Chondrocyte (in vitro differentiated cells): ENCODE measurements around the gene PRSS57. TPM values are rescaled to one million over a fixed set of nuclear protein-coding genes. Genes with fewer than 3 reads are reported as not detected.

Experiments
- DNase-seq: peaks from one replicate; pipeline ENCODE4 v3.0.0; 2021; ENCODE audit warnings: mixed read lengths, low spot score
- H3K27ac Mint-ChIP-seq: one replicate; pipeline ENCODE4 v1.8.0; 2021; ENCODE audit warnings: mild to moderate bottlenecking, moderate library complexity, mixed read lengths; ENCODE audit not compliant: unreplicated experiment
- H3K27me3 Mint-ChIP-seq: 2 replicates; pipeline ENCODE4 v1.8.0; 2021; ENCODE audit warnings: low read depth, mixed read lengths
- H3K36me3 Mint-ChIP-seq: 2 replicates; pipeline ENCODE4 v1.8.0; 2021; ENCODE audit warnings: low read depth, mixed read lengths
- H3K4me1 Mint-ChIP-seq: 2 replicates; pipeline ENCODE4 v1.8.0; 2021; ENCODE audit warnings: low read depth, mild to moderate bottlenecking, mixed read lengths
- H3K4me3 Mint-ChIP-seq: one replicate; pipeline ENCODE4 v1.8.0; 2021; ENCODE audit warnings: mild to moderate bottlenecking, moderate library complexity, mixed read lengths; ENCODE audit not compliant: unreplicated experiment
- H3K9me3 Mint-ChIP-seq: 2 replicates; pipeline ENCODE4 v1.8.0; 2021; ENCODE audit warnings: low read depth, mixed read lengths
- CTCF ChIP-seq: fragments of 200-600 bp; sonication (generic); IDR thresholded peaks from 2 replicates; pipeline ENCODE4 v1.5.0; 2021; ENCODE audit warnings: antibody characterized with exemption, mild to moderate bottlenecking, moderate library complexity
- total RNA-seq: library from RNA; stranded (reverse); gene quantifications from 3 replicates; pipeline ENCODE4 v1.2.1, GENCODE V29; 2021

Gene PRSS57
- total RNA-seq, 1 donor from 2014 or later, result not detected

DNA sequence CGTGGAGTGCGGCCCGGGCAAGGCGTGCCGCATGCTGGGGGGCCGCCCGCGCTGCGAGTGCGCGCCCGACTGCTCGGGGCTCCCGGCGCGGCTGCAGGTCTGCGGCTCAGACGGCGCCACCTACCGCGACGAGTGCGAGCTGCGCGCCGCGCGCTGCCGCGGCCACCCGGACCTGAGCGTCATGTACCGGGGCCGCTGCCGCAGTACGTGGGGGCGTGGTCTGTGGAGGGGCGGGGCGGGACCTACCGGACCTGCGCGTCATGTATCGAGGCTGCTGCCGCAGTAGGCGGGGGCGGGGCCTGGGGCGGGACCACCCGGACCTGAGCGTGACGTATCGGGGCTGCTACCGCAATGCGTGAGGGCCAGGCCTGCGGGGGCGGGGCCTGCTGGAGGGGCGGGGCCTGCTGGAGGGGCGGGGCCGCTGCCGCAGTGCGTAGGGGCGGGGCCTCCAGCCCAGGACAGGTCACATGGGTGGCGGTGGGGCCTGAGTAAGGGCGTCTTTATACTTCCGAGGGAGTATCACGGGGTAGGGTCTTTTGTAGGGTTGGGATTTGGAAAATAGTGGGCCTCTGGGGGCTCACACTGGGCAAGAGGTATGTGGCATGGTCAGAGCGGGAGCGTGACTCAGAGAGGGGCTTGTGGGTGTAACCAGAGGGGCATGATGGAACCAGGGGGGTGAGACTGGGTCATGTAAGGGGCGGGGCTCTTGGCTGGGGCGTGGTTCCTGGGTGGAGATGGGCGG lies 14.8 kb downstream of the PRSS57 start:
- Mint-ChIP-seq H3K4me3 (peak overlapping the region; percentile 87), H3K4me1 (peaks cover 29% of the 10 kb centered on the region), H3K27ac (peak overlapping the region; percentile 100), H3K36me3 (peaks cover 6% of the 10 kb centered on the region), H3K9me3 (no peaks in the 10 kb centered on the region), H3K27me3 (no peaks in the 10 kb centered on the region)
- peak; percentile 99 for DNase-seq
- TF ChIP-seq CTCF, result peak; percentile 74

DNA sequence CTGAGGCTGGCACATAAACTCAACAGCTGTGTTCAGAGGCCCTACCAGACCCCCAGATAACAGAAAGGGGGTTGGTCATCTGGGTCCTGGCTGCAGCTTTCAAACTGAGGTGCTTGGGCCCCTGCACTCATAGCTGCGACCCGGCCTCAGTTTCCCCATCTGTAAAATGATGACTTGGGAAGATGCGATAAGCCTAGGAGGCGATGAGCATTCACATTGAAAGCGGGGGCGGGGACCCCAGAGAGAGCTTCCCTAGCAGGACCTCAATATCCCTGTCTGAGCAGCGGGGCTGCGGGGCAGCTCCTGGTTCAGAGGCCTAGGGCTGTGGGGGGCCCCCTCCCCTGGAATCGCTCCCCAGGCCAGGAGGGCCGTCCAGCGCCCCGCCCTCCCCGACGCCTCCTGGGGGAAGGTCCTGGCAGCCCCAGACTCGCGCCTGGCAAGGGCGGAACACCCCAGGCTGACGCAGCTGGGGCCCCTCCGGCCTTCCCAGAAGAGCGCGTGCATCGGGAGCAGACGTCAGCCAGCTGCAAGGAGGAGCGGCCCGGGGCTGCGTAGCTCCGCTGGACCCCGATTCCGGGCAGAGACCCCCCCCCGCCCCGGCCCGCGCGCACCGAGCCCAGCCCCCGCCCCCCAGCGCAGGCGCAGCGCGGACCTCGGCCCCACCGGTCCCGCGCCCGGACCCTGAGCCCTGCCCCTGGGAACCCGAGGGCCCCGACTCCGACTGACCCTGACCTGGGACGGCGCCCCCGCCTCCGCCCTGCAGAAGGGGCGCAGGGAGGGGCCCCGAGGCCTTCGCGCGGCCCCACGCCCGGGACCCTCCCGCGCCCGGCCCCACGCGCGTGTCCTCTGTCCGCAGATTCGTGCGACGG lies 15.6 kb downstream of the PRSS57 start:
- H3K9me3 Mint-ChIP-seq, result no peaks in the 10 kb centered on the region
- peak overlapping the region; percentile 75 for H3K4me3 Mint-ChIP-seq
- H3K36me3 Mint-ChIP-seq, result peaks cover 6% of the 10 kb centered on the region
- TF ChIP-seq CTCF, result no peak
- peak overlapping the region; percentile 95 for H3K27ac Mint-ChIP-seq
- no peaks in the 10 kb centered on the region for H3K27me3 Mint-ChIP-seq
- H3K4me1 Mint-ChIP-seq, result peaks cover 32% of the 10 kb centered on the region
- peak; percentile 91 for DNase-seq

- H3K4me3 Mint-ChIP-seq, result peak overlapping the region; percentile 75
- peaks cover 32% of the 10 kb centered on the region for H3K4me1 Mint-ChIP-seq
- no peak for DNase-seq
- H3K27me3 Mint-ChIP-seq, result no peaks in the 10 kb centered on the region
- TF ChIP-seq CTCF, result no peak
- H3K27ac Mint-ChIP-seq, result peak overlapping the region; percentile 95
- no peaks in the 10 kb centered on the region for H3K9me3 Mint-ChIP-seq
- peaks cover 6% of the 10 kb centered on the region for H3K36me3 Mint-ChIP-seq
Measured at GRCh38 chr19:678791-679388, 16.4 kb downstream of the PRSS57 start.

DNA sequence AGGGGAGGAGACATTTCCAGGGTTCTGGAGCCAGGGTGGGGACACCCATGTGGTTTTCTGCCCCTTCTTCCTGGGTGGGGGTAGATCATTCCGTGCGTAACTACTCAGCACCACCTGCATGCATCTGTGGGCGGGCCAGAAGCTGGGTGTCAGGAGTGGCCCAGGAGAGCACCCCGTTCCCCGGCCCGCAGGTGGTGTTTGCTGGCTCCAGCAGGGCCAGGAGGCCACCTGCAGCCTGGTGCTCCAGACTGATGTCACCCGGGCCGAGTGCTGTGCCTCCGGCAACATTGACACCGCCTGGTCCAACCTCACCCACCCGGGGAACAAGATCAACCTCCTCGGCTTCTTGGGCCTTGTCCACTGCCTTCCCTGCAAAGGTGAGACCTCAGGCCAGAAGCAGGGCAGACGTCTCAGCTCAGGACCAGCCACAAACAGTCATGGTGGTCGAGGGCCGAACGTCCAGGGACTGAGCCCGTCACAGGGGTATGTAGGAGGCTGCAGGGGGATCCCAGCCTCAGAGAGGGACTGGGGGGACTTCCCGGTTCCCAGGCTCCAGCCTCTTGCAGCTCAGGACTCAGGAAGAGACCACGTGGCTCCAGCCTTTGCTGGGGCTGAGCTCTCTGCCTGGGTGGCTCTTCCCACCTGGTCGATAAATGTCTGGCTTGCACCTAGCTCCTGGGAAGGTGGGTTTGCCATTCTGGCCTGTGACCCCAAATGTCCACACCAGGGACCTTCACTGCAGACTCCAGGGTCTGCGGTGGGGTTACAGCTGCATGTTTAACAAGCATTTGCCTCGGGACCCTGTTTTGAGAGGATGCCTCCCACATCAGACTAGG lies 17.4 kb downstream of the PRSS57 start:
- Mint-ChIP-seq H3K27me3 (no peaks in the 10 kb centered on the region), H3K9me3 (no peaks in the 10 kb centered on the region), H3K4me1 (peaks cover 32% of the 10 kb centered on the region), H3K27ac (peak overlapping the region; percentile 95), H3K4me3 (peak overlapping the region; percentile 75), H3K36me3 (peaks cover 4% of the 10 kb centered on the region)
- no peak for TF ChIP-seq CTCF
- peak; percentile 92 for DNase-seq
